Measurements from ENCODE around the gene TSR3. TPM values are rescaled to one million over a fixed set of nuclear protein-coding genes. Genes with fewer than 3 reads are reported as not detected.

The TSR3 gene
- total RNA-seq, 4 donors from 2014 or later: 15.9 to 101 (median 30.8) TPM

DNA sequence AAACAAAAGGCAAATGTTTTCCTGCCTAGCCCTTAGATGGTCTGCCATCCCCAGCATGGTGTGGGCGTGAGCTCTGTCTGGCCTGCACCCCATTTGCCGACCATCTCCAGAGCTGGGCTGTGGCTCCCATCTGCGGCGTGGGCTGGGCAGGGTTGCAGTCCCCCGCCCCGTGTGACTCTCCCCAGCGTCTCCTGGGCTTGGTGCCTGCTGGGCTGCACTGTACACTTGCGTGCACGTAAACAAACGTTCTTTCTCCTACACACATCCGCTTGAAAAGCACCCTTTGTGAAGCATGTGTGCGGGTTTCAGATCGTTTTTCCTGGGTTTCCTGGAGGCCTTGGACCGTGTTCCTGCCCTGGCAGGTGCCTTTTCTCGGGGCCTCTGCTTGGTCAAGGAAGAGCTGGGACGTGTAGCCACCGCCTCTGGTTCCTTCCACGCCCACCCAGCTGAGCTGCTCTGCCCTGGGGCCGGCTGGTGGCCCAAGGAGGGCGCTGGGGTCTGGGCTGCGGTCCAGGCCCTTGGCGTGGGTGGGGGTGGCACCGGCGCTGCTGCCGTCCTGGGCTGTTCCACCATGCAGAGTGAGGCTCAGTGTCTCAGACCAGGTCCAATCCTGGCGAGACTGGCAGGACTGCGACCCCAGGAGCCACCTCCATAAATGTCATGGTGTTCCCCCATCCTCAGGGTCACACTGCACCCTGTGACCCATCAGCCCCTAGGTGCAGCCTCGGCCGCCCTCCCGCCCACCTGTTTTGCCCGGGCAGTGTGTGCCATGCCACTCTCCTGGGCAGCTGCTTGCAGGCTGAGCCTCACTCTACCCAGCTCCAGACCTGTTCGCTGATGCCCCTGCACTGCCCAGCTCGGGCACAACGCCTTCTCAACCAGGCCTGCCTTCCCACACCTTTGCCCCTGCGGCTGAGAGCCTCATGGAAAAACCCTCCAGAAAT, 28.1 kb downstream of the TSR3 start:
- Histone ChIP-seq H3K36me3 (no peaks in the 10 kb centered on the region), H3K4me3 (no peak overlapping the region), H3K27me3 (no peaks in the 10 kb centered on the region), H3K4me1 (no peaks in the 10 kb centered on the region), H3K27ac (no peak overlapping the region), H3K9me3 (no peaks in the 10 kb centered on the region)
- intact Hi-C loops (cut with DNase I; ENCODE audit: low total_unique reads): no loop called here
- DNase-seq: no peak
- TF ChIP-seq, protein P1, sequence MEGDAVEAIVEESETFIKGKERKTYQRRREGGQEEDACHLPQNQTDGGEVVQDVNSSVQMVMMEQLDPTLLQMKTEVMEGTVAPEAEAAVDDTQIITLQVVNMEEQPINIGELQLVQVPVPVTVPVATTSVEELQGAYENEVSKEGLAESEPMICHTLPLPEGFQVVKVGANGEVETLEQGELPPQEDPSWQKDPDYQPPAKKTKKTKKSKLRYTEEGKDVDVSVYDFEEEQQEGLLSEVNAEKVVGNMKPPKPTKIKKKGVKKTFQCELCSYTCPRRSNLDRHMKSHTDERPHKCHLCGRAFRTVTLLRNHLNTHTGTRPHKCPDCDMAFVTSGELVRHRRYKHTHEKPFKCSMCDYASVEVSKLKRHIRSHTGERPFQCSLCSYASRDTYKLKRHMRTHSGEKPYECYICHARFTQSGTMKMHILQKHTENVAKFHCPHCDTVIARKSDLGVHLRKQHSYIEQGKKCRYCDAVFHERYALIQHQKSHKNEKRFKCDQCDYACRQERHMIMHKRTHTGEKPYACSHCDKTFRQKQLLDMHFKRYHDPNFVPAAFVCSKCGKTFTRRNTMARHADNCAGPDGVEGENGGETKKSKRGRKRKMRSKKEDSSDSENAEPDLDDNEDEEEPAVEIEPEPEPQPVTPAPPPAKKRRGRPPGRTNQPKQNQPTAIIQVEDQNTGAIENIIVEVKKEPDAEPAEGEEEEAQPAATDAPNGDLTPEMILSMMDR (IDR thresholded peaks at IDR 0.05): no peak
- TF ChIP-seq POLR2A (IDR thresholded peaks at IDR 0.05): no peak

DNA sequence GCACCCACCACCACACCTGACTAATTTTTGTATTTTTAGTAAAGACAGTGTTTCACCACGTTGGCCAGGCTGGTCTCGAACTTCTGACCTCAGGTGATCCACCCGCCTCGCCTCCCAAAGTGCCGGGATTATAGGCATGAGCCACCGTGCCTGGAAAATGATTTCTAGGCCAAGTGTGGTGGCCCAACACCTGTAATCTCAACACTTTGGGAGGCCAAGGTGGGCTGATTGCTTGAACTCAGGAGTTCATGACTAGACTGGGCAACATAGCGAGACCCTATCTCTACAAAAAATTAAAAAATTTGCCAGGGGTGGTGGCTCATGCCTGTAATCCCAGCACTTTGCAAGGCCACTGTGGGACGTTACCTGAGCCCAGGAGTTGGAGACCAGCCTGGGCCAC, 29.3 kb downstream of the TSR3 start:
- intact Hi-C loops (cut with DNase I; ENCODE audit: low total_unique reads): no loop called here
- no peaks in the 10 kb centered on the region for H3K36me3 ChIP-seq
- H3K27ac ChIP-seq: no peak overlapping the region

DNA sequence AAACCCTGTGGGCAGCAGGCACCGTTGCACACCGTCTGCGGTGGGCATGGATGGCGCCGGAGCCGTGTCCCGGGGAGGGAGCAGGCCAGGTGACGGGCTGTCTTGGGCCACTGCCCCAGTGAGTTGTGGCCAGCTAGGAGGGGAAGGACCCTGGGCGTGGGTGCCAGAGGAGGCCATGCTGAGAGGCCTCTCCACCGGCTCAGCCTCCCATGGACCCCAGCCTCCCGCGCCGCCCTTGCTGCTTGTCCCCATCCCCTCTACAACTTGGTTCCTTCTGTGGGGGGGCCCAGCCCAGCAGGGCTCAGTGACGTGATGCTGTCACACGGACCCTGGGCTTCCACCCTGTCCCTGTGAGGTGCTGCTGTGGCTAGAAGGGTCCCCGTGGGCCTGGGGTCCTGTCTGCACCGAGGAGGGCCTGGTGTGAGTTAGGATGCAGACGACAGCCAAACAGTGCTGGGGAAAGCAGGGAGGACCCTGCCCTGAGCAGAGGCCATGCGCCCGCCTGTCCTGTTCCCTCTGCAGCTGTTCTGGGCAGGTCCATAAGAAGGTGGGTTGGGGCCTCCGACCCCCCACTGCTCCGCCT, 30.9 kb downstream of the TSR3 start:
- no peaks in the 10 kb centered on the region for H3K4me1 ChIP-seq
- H3K27me3 ChIP-seq: no peaks in the 10 kb centered on the region
- no peaks in the 10 kb centered on the region for H3K9me3 ChIP-seq
- TF ChIP-seq, protein P1 (IDR thresholded peaks at IDR 0.05): no peak
- TF ChIP-seq POLR2A (IDR thresholded peaks at IDR 0.05): no peak
- H3K27ac ChIP-seq: no peak overlapping the region
- intact Hi-C loops (cut with DNase I; ENCODE audit: low total_unique reads): no loop called here
- no peaks in the 10 kb centered on the region for H3K36me3 ChIP-seq
- no peak overlapping the region for H3K4me3 ChIP-seq
- no peak for DNase-seq

More for the DNA sequence above, 29.3 kb downstream of the TSR3 start:
- Histone ChIP-seq H3K9me3 (no peaks in the 10 kb centered on the region), H3K27me3 (no peaks in the 10 kb centered on the region), H3K4me1 (no peaks in the 10 kb centered on the region), H3K4me3 (no peak overlapping the region)
- no peak for DNase-seq
- no peak for TF ChIP-seq POLR2A (IDR thresholded peaks at IDR 0.05)
- TF ChIP-seq, protein P1 (IDR thresholded peaks at IDR 0.05): no peak

DNA sequence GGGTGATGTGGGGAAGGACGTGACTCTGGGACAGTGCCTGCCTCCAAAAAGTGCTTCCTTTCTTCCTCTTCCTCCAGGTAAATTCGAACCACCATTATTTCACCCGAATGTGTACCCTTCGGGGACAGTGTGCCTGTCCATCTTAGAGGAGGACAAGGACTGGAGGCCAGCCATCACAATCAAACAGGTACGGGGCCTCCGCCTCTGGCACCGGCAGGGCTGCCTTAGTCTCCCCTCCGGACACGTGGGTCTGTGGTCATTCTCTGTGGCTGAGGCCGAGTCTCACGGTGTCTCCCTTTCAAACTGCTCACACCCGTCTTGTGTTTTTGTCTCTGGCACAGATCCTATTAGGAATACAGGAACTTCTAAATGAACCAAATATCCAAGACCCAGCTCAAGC, 31.6 kb downstream of the TSR3 start:
- Histone ChIP-seq H3K4me3 (no peak overlapping the region), H3K27me3 (no peaks in the 10 kb centered on the region), H3K4me1 (no peaks in the 10 kb centered on the region), H3K9me3 (no peaks in the 10 kb centered on the region), H3K27ac (no peak overlapping the region), H3K36me3 (no peaks in the 10 kb centered on the region)
- no peak for TF ChIP-seq POLR2A (IDR thresholded peaks at IDR 0.05)
- TF ChIP-seq, protein P1 (IDR thresholded peaks at IDR 0.05): no peak
- intact Hi-C loops (cut with DNase I; ENCODE audit: low total_unique reads): no loop called here
- DNase-seq: no peak

DNA sequence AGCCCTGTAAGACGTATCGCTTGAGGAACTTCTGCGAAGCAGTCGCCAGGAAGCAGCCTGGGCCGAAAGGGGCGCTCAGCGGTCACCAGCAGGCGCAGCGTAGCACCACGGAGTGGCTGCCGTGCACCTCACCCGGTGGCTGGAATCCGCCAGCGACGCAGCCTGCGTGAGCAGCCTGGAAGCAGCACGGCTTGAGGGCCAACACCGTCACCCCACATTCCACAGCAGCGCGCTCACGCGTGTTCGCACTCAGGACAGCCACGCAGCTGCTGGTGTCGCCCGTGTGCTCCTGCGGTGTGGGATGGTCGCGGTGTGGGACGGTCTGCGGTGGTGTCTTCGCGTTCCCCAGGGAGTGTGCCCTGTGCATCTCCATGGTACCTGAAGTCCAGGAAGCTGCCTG, 32.6 kb downstream of the TSR3 start:
- no peaks in the 10 kb centered on the region for H3K27me3 ChIP-seq
- peaks cover 0 to 1% of the 10 kb centered on the region in 2 donors for H3K4me1 ChIP-seq
- intact Hi-C loops (cut with DNase I; ENCODE audit: low total_unique reads): no loop called here

More for the DNA sequence above, 32.6 kb downstream of the TSR3 start:
- Histone ChIP-seq H3K27ac (no peak overlapping the region), H3K36me3 (no peaks in the 10 kb centered on the region), H3K9me3 (no peaks in the 10 kb centered on the region), H3K4me3 (no peak overlapping the region)
- no peak for DNase-seq
- TF ChIP-seq, protein P1 (IDR thresholded peaks at IDR 0.05): no peak
- no peak for TF ChIP-seq POLR2A (IDR thresholded peaks at IDR 0.05)
